Measurements from ENCODE around the gene MLN. TPM values are rescaled to one million over a fixed set of nuclear protein-coding genes. Genes with fewer than 3 reads are reported as not detected.

MLN gene
- total RNA-seq, 1 experiment from 2014 or later, result not detected

GRCh38 chr6:33788694-33789549, 14.9 kb downstream of the MLN start, which contains the start of gene LEMD2 (continued):
- TF ChIP-seq REST (IDR thresholded peaks at IDR 0.05; ENCODE audit: low read depth), result no peak

GRCh38 chr6:33787954-33788693, 15.7 kb downstream of the MLN start:
- peaks cover 7 to 22% of the 10 kb centered on the region in 2 experiments; a peak in 3 of 4 replicates for H3K4me1 ChIP-seq (ENCODE audit: control insufficient read depth in 1 of 2, insufficient read depth in 2 of 2, low read length in 2 of 2)
- POLR2A ChIA-PET, result interaction anchor here (0.6 kb wide), 1 partner anchor 255 kb away, joined by 3 read pairs; no protein-coding TSS in a partner anchor
- H3K9me3 ChIP-seq (ENCODE audit: control insufficient read depth in 1 of 2, insufficient read depth in 1 of 2, low read depth in 1 of 2, low read length in 2 of 2), result no peaks in the 10 kb centered on the region
- ATAC-seq (peak; percentile 79), DNase-seq (ENCODE audit: low read depth, low spot score) (peak; percentile 23)
- RAD21 ChIA-PET (ENCODE audit: low non-redundant PET in 1 of 2, low total read pairs in 2 of 2, uncharacterized antibody in 2 of 2, unreplicated experiment in 2 of 2), result no interaction called here
- BruUV-seq (replicated peaks), result no TSS peak
- peaks cover 3 to 11% of the 10 kb centered on the region in 2 experiments; a peak in 2 of 4 replicates for H3K36me3 ChIP-seq (ENCODE audit: control insufficient read depth in 1 of 2, insufficient read depth in 2 of 2, low read length in 2 of 2)
- CTCF ChIA-PET, result interaction anchor here (1.1 to 1.7 kb wide), 3 partner anchors 19 to 267 kb away, joined by 3 to 4 read pairs (median 3); no protein-coding TSS in a partner anchor
- H3K27me3 ChIP-seq (ENCODE audit: insufficient read depth, low read length), result peaks cover 2% of the 10 kb centered on the region; the same call in 1 of the 2 replicates
- H3K9ac ChIP-seq (ENCODE audit: low read length), result peak overlapping the region; percentile 84
- H3K4me3 ChIP-seq (replicated peaks in 1 of 2; ENCODE audit: low read depth in 1 of 2, low read length in 2 of 2), result peak overlapping the region; percentile 56 to 86
- intact Hi-C loops (cut with micrococcal nuclease), result no loop called here
- peak overlapping the region; percentile 72 for H3K4me2 ChIP-seq (ENCODE audit: low read length)
- H3K27ac ChIP-seq (ENCODE audit: low read depth, low read length), result peak overlapping the region; percentile 91
- H3K9me2 ChIP-seq (ENCODE audit: insufficient read depth), result peaks cover 5% of the 10 kb centered on the region; the same call in 1 of the 2 replicates
- no peaks in the 10 kb centered on the region for H4K20me1 ChIP-seq (ENCODE audit: insufficient read depth)
- no peak overlapping the region for H2AFZ ChIP-seq (ENCODE audit: low read depth, low read length, poor library complexity, severe bottlenecking)
- H3K79me2 ChIP-seq (ENCODE audit: insufficient read depth, low read length), result peaks cover 27% of the 10 kb centered on the region
- TF ChIP-seq ZNF274 (IDR thresholded peaks at IDR 0.05; ENCODE audit: low read depth, low read length), result no peak
- peak; percentile 41; the same call in 1 of the 2 replicates for TF ChIP-seq SIN3A (IDR thresholded peaks at IDR 0.05; ENCODE audit: low read depth)
- no peak for TF ChIP-seq SRF (IDR thresholded peaks at IDR 0.05; ENCODE audit: low read depth)
- TF ChIP-seq, protein P1, sequence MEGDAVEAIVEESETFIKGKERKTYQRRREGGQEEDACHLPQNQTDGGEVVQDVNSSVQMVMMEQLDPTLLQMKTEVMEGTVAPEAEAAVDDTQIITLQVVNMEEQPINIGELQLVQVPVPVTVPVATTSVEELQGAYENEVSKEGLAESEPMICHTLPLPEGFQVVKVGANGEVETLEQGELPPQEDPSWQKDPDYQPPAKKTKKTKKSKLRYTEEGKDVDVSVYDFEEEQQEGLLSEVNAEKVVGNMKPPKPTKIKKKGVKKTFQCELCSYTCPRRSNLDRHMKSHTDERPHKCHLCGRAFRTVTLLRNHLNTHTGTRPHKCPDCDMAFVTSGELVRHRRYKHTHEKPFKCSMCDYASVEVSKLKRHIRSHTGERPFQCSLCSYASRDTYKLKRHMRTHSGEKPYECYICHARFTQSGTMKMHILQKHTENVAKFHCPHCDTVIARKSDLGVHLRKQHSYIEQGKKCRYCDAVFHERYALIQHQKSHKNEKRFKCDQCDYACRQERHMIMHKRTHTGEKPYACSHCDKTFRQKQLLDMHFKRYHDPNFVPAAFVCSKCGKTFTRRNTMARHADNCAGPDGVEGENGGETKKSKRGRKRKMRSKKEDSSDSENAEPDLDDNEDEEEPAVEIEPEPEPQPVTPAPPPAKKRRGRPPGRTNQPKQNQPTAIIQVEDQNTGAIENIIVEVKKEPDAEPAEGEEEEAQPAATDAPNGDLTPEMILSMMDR (IDR thresholded peaks at IDR 0.05 in 2 of 3, conservative IDR thresholded peaks at IDR 0.05 in 1 of 3; ENCODE audit: borderline replicate concordance in 1 of 3, insufficient read depth in 1 of 3, low read depth in 2 of 3, low read length in 2 of 3), result no peak
- peak; percentile 43 for TF ChIP-seq POLR2A (IDR thresholded peaks at IDR 0.05; ENCODE audit: borderline replicate concordance, extremely low read depth, insufficient read depth, insufficient read length)
- TF ChIP-seq ELF1 (IDR thresholded peaks at IDR 0.05; ENCODE audit: borderline replicate concordance, low read depth), result no peak; the same call in 1 of the 2 replicates
- 0 out of 2 replicates have a peak, but pooled peaks have one; percentile 13 for TF ChIP-seq SP1 (IDR thresholded peaks at IDR 0.05; ENCODE audit: low read depth)
- TF ChIP-seq EZH2 (IDR thresholded peaks at IDR 0.05), result no peak
- peak; percentile 59 for TF ChIP-seq POLR2AphosphoS5 (IDR thresholded peaks at IDR 0.05; ENCODE audit: low read depth, low read length)
- no peak for TF ChIP-seq EGR1 (IDR thresholded peaks at IDR 0.05; ENCODE audit: low read depth)
- no peak for TF ChIP-seq REST (IDR thresholded peaks at IDR 0.05; ENCODE audit: low read depth)
- TF ChIP-seq CBX3 (IDR thresholded peaks at IDR 0.05; ENCODE audit: low read depth), result no peak
